ENCODE measurements around the gene CCBE1. TPM values are rescaled to one million over a fixed set of nuclear protein-coding genes. Genes with fewer than 3 reads are reported as not detected.

The CCBE1 gene
- total and polyA plus RNA-seq, 7 donors = 0.01 to 0.77 (median 0.14) TPM; not detected in 1

DNA sequence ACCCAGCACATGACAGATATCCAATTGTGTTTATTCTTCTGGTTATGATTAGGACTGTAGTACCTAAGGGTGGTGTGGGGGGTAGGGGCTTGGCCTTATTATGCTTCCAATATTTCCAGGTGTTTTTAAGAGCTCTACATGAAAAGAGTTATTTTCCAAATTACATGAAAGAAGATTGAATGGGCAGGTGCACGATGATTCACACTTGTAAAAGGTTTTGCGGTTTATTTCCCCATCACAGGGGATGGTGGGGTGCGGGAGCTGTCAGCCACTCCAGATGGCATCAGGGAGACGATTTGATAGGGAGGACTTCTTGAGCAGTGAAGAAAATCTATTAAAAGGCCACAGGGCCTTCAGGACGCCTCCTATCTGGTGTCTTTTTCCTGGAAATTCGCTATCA, 15.1 kb upstream of the CCBE1 start:
- DNase-seq (no peak), ATAC-seq (no peak)
- Histone ChIP-seq H3K27ac (no peak overlapping the region), H3K4me3 (no peak overlapping the region), H3K9me3 (no peaks in the 10 kb centered on the region), H3K4me1 (no peaks in the 10 kb centered on the region), H3K36me3 (ENCODE audit: insufficient read depth in 1 of 2, low read depth in 1 of 2) (no peaks in the 10 kb centered on the region), H3K27me3 (ENCODE audit: insufficient read depth in 3 of 3, low read length in 2 of 3) (peaks cover 0 to 2% (median 2%) of the 10 kb centered on the region in 3 donors)
- TF ChIP-seq, protein P1, sequence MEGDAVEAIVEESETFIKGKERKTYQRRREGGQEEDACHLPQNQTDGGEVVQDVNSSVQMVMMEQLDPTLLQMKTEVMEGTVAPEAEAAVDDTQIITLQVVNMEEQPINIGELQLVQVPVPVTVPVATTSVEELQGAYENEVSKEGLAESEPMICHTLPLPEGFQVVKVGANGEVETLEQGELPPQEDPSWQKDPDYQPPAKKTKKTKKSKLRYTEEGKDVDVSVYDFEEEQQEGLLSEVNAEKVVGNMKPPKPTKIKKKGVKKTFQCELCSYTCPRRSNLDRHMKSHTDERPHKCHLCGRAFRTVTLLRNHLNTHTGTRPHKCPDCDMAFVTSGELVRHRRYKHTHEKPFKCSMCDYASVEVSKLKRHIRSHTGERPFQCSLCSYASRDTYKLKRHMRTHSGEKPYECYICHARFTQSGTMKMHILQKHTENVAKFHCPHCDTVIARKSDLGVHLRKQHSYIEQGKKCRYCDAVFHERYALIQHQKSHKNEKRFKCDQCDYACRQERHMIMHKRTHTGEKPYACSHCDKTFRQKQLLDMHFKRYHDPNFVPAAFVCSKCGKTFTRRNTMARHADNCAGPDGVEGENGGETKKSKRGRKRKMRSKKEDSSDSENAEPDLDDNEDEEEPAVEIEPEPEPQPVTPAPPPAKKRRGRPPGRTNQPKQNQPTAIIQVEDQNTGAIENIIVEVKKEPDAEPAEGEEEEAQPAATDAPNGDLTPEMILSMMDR (IDR thresholded peaks at IDR 0.05) = no peak
- intact Hi-C loops (cut with DNase I) = no loop called here
- WGBS, 3 donors = 58 to 76% (median 76%) methylated on average over 6 of the region's 6 CpGs

DNA sequence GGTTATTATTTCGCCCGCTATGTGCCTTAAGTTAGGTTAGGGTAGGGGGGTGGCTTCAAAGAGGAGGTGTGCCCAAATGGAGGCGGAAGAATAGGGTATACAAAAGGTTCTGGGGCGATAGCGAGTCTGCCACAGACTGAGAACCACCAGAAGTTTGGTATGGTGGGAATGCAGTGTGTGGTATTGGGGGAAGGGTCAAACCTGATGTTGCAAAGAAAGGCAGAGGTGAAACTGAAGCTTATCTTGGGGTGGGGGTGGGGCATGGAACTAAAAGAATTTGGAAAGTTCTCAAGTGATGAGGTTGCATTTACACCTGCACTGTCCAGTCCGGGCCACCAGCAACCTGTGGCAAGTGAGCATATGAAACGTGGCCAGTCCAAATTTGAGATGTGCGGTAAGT, 11.8 kb upstream of the CCBE1 start:
- Histone ChIP-seq H3K4me1 (no peaks in the 10 kb centered on the region), H3K4me3 (no peak overlapping the region), H3K36me3 (ENCODE audit: insufficient read depth in 1 of 2, low read depth in 1 of 2) (no peaks in the 10 kb centered on the region), H3K27me3 (ENCODE audit: insufficient read depth in 3 of 3, low read length in 2 of 3) (peaks cover 0 to 2% (median 2%) of the 10 kb centered on the region in 3 donors), H3K27ac (no peak overlapping the region), H3K9me3 (no peaks in the 10 kb centered on the region)
- TF ChIP-seq, protein P1 (IDR thresholded peaks at IDR 0.05) = no peak
- ATAC-seq = no peak
- WGBS, 3 donors = 91 to 94% (median 92%) methylated on average over 8 of the region's 8 CpGs
- intact Hi-C loops (cut with DNase I) = no loop called here
- no peak for DNase-seq

DNA sequence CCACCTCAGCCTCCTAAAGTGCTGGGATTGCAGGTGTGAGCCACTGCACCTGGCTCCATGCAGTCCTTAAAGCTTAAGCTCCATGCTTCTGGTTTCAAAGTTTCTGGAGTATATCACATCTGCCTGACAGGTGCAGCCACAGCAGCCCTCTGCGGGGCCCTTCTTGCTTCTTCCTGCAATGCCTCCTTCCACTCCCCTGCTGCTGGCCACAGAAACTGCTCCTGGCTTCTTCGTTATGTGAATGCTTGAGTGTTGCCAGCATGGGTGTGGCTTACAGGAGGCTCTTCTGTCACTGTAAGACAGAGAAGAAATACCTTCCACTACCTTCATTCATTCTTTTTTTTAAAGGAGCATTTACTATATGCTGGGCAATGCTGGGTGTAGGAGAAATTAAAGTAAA, 10.1 kb upstream of the CCBE1 start:
- intact Hi-C loops (cut with DNase I) = no loop called here
- Histone ChIP-seq H3K4me1 (no peaks in the 10 kb centered on the region), H3K36me3 (ENCODE audit: insufficient read depth in 1 of 2, low read depth in 1 of 2) (no peaks in the 10 kb centered on the region), H3K27ac (no peak overlapping the region), H3K27me3 (ENCODE audit: insufficient read depth in 3 of 3, low read length in 2 of 3) (peaks cover 0 to 2% (median 0%) of the 10 kb centered on the region in 3 donors), H3K9me3 (no peaks in the 10 kb centered on the region), H3K4me3 (no peak overlapping the region)
- DNase-seq (no peak), ATAC-seq (no peak)
- WGBS, 3 donors = 31 to 53% (median 41%) methylated on average over 2 of the region's 2 CpGs
- TF ChIP-seq, protein P1 (IDR thresholded peaks at IDR 0.05) = no peak

DNA sequence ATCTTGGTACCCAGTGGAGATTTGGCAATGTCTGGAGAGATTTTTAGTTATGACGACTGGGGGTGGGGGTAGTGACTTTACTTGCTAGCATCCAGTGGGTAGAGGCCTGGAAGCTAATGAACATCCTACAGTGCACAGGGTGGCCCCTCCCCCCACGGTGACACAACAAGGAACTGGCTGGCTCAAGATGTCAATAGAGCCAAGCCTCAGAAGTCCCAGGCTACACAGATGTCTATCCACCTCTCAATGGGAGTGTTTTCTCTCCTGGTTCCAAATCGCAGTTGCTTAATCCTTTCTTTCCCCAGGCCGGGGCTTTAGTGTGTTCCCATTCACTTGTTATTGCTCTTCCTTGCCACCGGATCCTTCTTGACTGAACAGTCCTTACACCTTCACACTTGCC, 9.3 kb upstream of the CCBE1 start:
- no peaks in the 10 kb centered on the region for H3K4me1 ChIP-seq
- ATAC-seq (no peak), DNase-seq (peak in 1 of 2 donors; percentile 70)
- WGBS, 3 donors = 40 to 44% (median 41%) methylated on average over 5 of the region's 5 CpGs
- H3K27ac ChIP-seq = no peak overlapping the region
- no peak overlapping the region for H3K4me3 ChIP-seq
- no peaks in the 10 kb centered on the region for H3K36me3 ChIP-seq (ENCODE audit: insufficient read depth in 1 of 2, low read depth in 1 of 2)
- peaks cover 0 to 2% (median 0%) of the 10 kb centered on the region in 3 donors for H3K27me3 ChIP-seq (ENCODE audit: insufficient read depth in 3 of 3, low read length in 2 of 3)
- no peaks in the 10 kb centered on the region for H3K9me3 ChIP-seq
- intact Hi-C loops (cut with DNase I) = no loop called here
- TF ChIP-seq, protein P1 (IDR thresholded peaks at IDR 0.05) = no peak

DNA sequence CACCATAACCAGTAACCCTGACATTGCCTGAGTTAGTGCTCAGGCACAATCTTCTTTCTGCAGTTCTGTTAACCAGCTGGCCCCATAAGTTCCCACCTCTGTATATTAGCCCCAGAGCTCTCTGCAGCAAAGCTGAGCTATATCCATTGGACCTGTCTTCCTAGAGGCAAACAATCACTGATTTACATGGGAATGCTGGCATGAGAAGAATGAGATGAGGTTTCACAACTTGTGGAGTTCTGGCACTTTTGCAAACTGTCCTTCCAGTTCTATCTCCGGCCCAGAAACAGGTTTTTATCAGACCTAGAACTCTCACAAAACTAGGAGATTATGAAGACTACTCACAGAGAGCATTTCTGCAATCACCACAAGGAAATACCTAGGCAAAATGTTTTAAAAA, 7.9 kb upstream of the CCBE1 start:
- Histone ChIP-seq H3K9me3 (no peaks in the 10 kb centered on the region), H3K27me3 (ENCODE audit: insufficient read depth in 3 of 3, low read length in 2 of 3) (peaks cover 0 to 2% (median 0%) of the 10 kb centered on the region in 3 donors), H3K4me3 (no peak overlapping the region), H3K4me1 (no peaks in the 10 kb centered on the region), H3K27ac (no peak overlapping the region), H3K36me3 (ENCODE audit: insufficient read depth in 1 of 2, low read depth in 1 of 2) (no peaks in the 10 kb centered on the region)
- ATAC-seq (no peak), DNase-seq (no peak)
- intact Hi-C loops (cut with DNase I) = no loop called here
- 28 to 48% (median 41%) methylated on average over 1 of the region's 1 CpG for WGBS, 3 donors
- TF ChIP-seq, protein P1 (IDR thresholded peaks at IDR 0.05) = no peak

All from psoas muscle (tissue), 8 donors.